K562 (cell line): Measurements from ENCODE around the gene GGA2. TPM values are rescaled to one million over a fixed set of nuclear protein-coding genes. Genes with fewer than 3 reads are reported as not detected.

Source experiments
- ATAC-seq: fragments of 200-7000 bp; cut with Tn5 transposase; 3 replicates; pipeline ENCODE4 v1.9.1; 2020; ENCODE audit warnings: moderate library complexity
- Bru-seq: library from RNA; stranded (reverse); fragments of 400-500 nt; gene quantifications from one replicate; lab custom pipeline; 2021; lab: Mats Ljungman, UMichigan
- BruChase-seq, 2 experiments: library from RNA; stranded (reverse); fragments of 400-500 nt; gene quantifications; one replicate each; lab custom pipeline; 2021; lab: Mats Ljungman, UMichigan
- BruUV-seq: library from RNA; stranded (reverse); fragments of 400-500 nt; replicated peaks from 2 replicates; lab custom pipeline; 2021; lab: Mats Ljungman, UMichigan
- CTCF ChIA-PET: fragments of 300-600 bp; formaldehyde crosslinking; extraction: SDS; loops from one replicate; lab custom pipeline; 2021; ENCODE audit warnings: low intra/inter-chr PET ratio; lab: Yijun Ruan, JAX
- POLR2A ChIA-PET: fragments of 300-600, 350-650 bp; sonication (Branson Sonifier 250); formaldehyde crosslinking; extraction: SDS; loops from one replicate; lab custom pipeline; 2021; ENCODE audit warnings: antibody characterized with exemption, inconsistent platforms; lab: Yijun Ruan, JAX
- DNase-seq, 4 experiments: peaks; one replicate each; pipeline versions ENCODE4 v3.0.0 to v3.0.0-alpha.2; 2011 to 2018; ENCODE audit warnings: low spot score in 3 of 4, mixed read lengths in 3 of 4; ENCODE audit errors: extremely low read depth in 1 of 4
- FAIRE-seq: peaks from 2 replicates; lab custom pipeline; 2011; peaks lifted over from hg19 to GRCh38; lab: Jason Lieb, UNC
- H2AFZ ChIP-seq: 2 replicates; pipeline ENCODE4 v1.6.0; 2011; ENCODE audit warnings: low read depth, low read length, control low read depth, inconsistent platforms
- H3K27ac ChIP-seq: fragments of 200-600 bp; 3 replicates; pipeline ENCODE4 v1.8.0; 2011; ENCODE audit warnings: low read depth, mild to moderate bottlenecking, control low read depth, inconsistent platforms, low read length, moderate library complexity, mixed read lengths; ENCODE audit errors: extremely low read depth
- H3K27me3 ChIP-seq, 2 experiments: fragments of 300-600 bp in 1 of 2; 2 replicates in 1 of 2; 3 replicates in 1 of 2; pipeline versions ENCODE4 v1.6.0 to v1.8.0; 2011; ENCODE audit warnings: inconsistent platforms in 2 of 2, low read length in 2 of 2, mild to moderate bottlenecking in 1 of 2, mixed read lengths in 1 of 2, moderate library complexity in 1 of 2; ENCODE audit not compliant: control insufficient read depth in 2 of 2, insufficient read depth in 2 of 2
- H3K36me3 ChIP-seq: fragments of 300-600 bp; 3 replicates; pipeline ENCODE4 v1.8.0; 2011; ENCODE audit warnings: mild to moderate bottlenecking, low read length, inconsistent platforms; ENCODE audit not compliant: control insufficient read depth, insufficient read depth
- H3K4me1 ChIP-seq, 2 experiments: fragments of 200-600 bp in 1 of 2; replicated peaks in 1 of 2; 2 replicates in 1 of 2; 3 replicates in 1 of 2; pipeline versions ENCODE4 v1.5.1 to v1.8.0; 2011; ENCODE audit warnings: inconsistent platforms in 2 of 2, low read length in 2 of 2, mild to moderate bottlenecking in 1 of 2, mixed read lengths in 1 of 2, moderate library complexity in 1 of 2; ENCODE audit not compliant: control insufficient read depth in 2 of 2, insufficient read depth in 2 of 2
- H3K4me2 ChIP-seq: 2 replicates; pipeline ENCODE4 v1.6.1; 2011; ENCODE audit warnings: low read length, control low read depth, inconsistent platforms, mixed read lengths; ENCODE audit not compliant: insufficient read depth
- H3K4me3 ChIP-seq: fragments of 200-600 bp; sonication (generic), shearing (Covaris generic); 2 replicates; pipeline ENCODE4 v1.5.1; 2016; ENCODE audit warnings: control low read depth, inconsistent platforms
- H3K79me2 ChIP-seq: fragments of 200-600 bp; 3 replicates; pipeline ENCODE4 v1.8.0; 2011; ENCODE audit warnings: low read length, inconsistent platforms; ENCODE audit not compliant: control insufficient read depth, insufficient read depth
- H3K9ac ChIP-seq, 2 experiments: 2 replicates each; pipeline versions ENCODE4 v1.6.0 to v1.6.1; 2011; ENCODE audit warnings: low read depth in 2 of 2, low read length in 2 of 2, control low read depth in 1 of 2, inconsistent platforms in 1 of 2, mild to moderate bottlenecking in 1 of 2, mixed read lengths in 1 of 2; ENCODE audit not compliant: insufficient read depth in 1 of 2
- H3K9me1 ChIP-seq: one replicate; pipeline ENCODE4 v1.6.0; 2011; ENCODE audit warnings: inconsistent platforms, mild to moderate bottlenecking, low read length, moderate library complexity; ENCODE audit not compliant: control insufficient read depth, insufficient read depth
- H3K9me3 ChIP-seq: replicated peaks from 2 replicates; pipeline ENCODE4 v1.5.1; 2011; ENCODE audit warnings: low read depth, low read length, inconsistent platforms; ENCODE audit not compliant: control insufficient read depth, insufficient read depth
- H4K20me1 ChIP-seq: replicated peaks from 2 replicates; pipeline ENCODE4 v1.6.1; 2011; ENCODE audit warnings: low read length, inconsistent platforms, mixed read lengths; ENCODE audit not compliant: control insufficient read depth, insufficient read depth
- CSDE1 ChIP-seq, 2 experiments: fragments of 450-650 bp; IDR thresholded peaks; 2 replicates each; pipeline ENCODE4 v1.6.1; 2016; ENCODE audit warnings: mild to moderate bottlenecking in 1 of 2
- E2F6 ChIP-seq, 2 experiments: IDR thresholded peaks; 2 replicates each; pipeline ENCODE4 v1.6.1; 2011; ENCODE audit warnings: borderline replicate concordance in 1 of 2, control low read depth in 1 of 2, low read depth in 1 of 2, low read length in 1 of 2, mild to moderate bottlenecking in 1 of 2, mixed read lengths in 1 of 2, moderate library complexity in 1 of 2; ENCODE audit not compliant: insufficient read depth in 1 of 2, insufficient read length in 1 of 2, poor library complexity in 1 of 2, severe bottlenecking in 1 of 2; ENCODE audit errors: extremely low read depth in 1 of 2
- FOXP1 ChIP-seq: sonication (generic); formaldehyde crosslinking; IDR thresholded peaks from 2 replicates; pipeline ENCODE4 v1.8.0; 2022; ENCODE audit warnings: mild to moderate bottlenecking, missing genetic modification reagents
- PRDM10 ChIP-seq: fragments of 450-650 bp; IDR thresholded peaks from 2 replicates; pipeline ENCODE4 v1.6.1; 2018; ENCODE audit not compliant: partially characterized antibody
- TAF7 ChIP-seq: fragments of 450-650 bp; IDR thresholded peaks from 2 replicates; pipeline ENCODE4 v1.6.1; 2016; ENCODE audit warnings: missing genetic modification characterization, missing compliant biosample characterization
- TEAD2 ChIP-seq: fragments of 450-650 bp; IDR thresholded peaks from 2 replicates; pipeline ENCODE4 v1.6.1; 2016; ENCODE audit warnings: missing genetic modification characterization, control low read depth, missing compliant biosample characterization
- XRCC5 ChIP-seq: fragments of 200-400 bp; formaldehyde crosslinking; IDR thresholded peaks from 2 replicates; pipeline ENCODE4 v1.6.1; 2017; ENCODE audit warnings: low read depth, mild to moderate bottlenecking, low read length
- ZFP36 ChIP-seq: fragments of 150-350 bp; IDR thresholded peaks from 2 replicates; pipeline ENCODE4 v1.6.1; 2018; ENCODE audit warnings: low read length, low read depth; ENCODE audit not compliant: partially characterized antibody
- ZNF133 ChIP-seq: fragments of 250-450 bp; sonication (Bioruptor Pico); IDR thresholded peaks from 2 replicates; pipeline ENCODE4 v1.4.0; 2020; ENCODE audit warnings: mild to moderate bottlenecking
- ZNF41 ChIP-seq: fragments of 250-450 bp; sonication (Bioruptor Pico); conservative IDR thresholded peaks from 2 replicates; pipeline ENCODE4 v1.4.0; 2020; ENCODE audit warnings: mild to moderate bottlenecking
- ZSCAN32 ChIP-seq: fragments of 450-650 bp; formaldehyde crosslinking; IDR thresholded peaks from 2 replicates; pipeline ENCODE4 v1.4.0; 2020; ENCODE audit warnings: mild to moderate bottlenecking, moderate library complexity
- WGBS: fragments of 100-300 bp; shearing (Covaris generic); methylation state at CpG from one replicate; pipeline ENCODE4 v1.1.6; 2016; ENCODE audit warnings: low coverage, mixed read lengths; ENCODE audit not compliant: insufficient coverage; ENCODE audit errors: missing lambda C conversion rate; 5-methylcytosine and 5-hydroxymethylcytosine counted together
- in situ Hi-C: fragments of 300-500 bp; cut with MboI; formaldehyde crosslinking; loops from 4 replicates; pipeline ENCODE4 v1.15.0; 2018; ENCODE audit warnings: inconsistent platforms, mixed read lengths
- intact Hi-C: fragments of 100-400 bp; cut with micrococcal nuclease; formaldehyde crosslinking; loops from 2 replicates; pipeline ENCODE4 v1.14.2; 2022
- long read RNA-seq, 3 experiments: library from polyadenylated mRNA in 2 of 3; library from RNA in 1 of 3; unstranded in 2 of 3; stranded (forward) in 1 of 3; transcript quantifications; one replicate each; pipeline ENCODE4 v2.0.0, GENCODE V29; 2019 to 2022
- polyA minus RNA-seq, 3 experiments: library from RNA; depleted of rRNA, polyadenylated mRNA; stranded (reverse); fragments of >200 nt; gene quantifications; 2 replicates each; pipeline ENCODE4 v1.2.3, GENCODE V29; 2011
- polyA plus RNA-seq, 8 experiments: library from polyadenylated mRNA; depleted of rRNA in 4 of 8; stranded (reverse) in 5 of 8; unstranded in 3 of 8; fragments of >200 nt; fragmentation: Nextera tagmentation in 2 of 8; fragmentation: Illumina TruSeq in 1 of 8; extraction: Ambion mirVana in 2 of 8; extraction: Trizol in 1 of 8; gene quantifications; 2 replicates each; pipeline versions ENCODE4 v1.2.1 to v1.2.3, GENCODE V29; 2011 to 2014; ENCODE audit warnings: inconsistent platforms in 1 of 8, missing spikeins in 1 of 8
- total RNA-seq, 7 experiments: library from RNA; depleted of rRNA in 6 of 7; stranded (reverse); fragments of >200 nt in 6 of 7; fragmentation: Illumina TruSeq in 2 of 7; extraction: Trizol in 2 of 7; gene quantifications; 2 replicates each; pipeline versions ENCODE4 v1.2.1 to v1.2.3, GENCODE V29; 2011 to 2021; ENCODE audit warnings: low replicate concordance in 1 of 7

The GGA2 gene
- total RNA-seq (2011; cell fraction: chromatin; rRNA removed; ENCODE audit: low replicate concordance) = 367 and 371 TPM in 2 replicates
- 182 and 192 TPM in 2 replicates for total RNA-seq (2011; cell fraction: nucleolus; rRNA removed)
- total RNA-seq (2011; cell fraction: nucleoplasm; rRNA removed) = 271 and 359 TPM in 2 replicates
- total RNA-seq (2014; rRNA removed) (53.3 and 66.3 TPM in 2 replicates), total RNA-seq (2014; rRNA removed; fragmentation: Illumina TruSeq; extraction: Trizol) (64.5 and 78.7 TPM in 2 replicates), total RNA-seq (2015; rRNA removed; fragmentation: Illumina TruSeq; extraction: Trizol) (53.6 and 63.0 TPM in 2 replicates), total RNA-seq (2021) (88.9 and 93.1 TPM in 2 replicates), polyA plus RNA-seq (2011; rRNA removed) (97.5 and 110 TPM in 2 replicates), polyA plus RNA-seq (2014; fragmentation: Illumina TruSeq; extraction: Trizol) (99.9 and 133 TPM in 2 replicates), polyA plus RNA-seq (2014; fragmentation: Nextera tagmentation; extraction: Ambion mirVana) (10 to 100 TPM; 11.9 to 15.7 TPM), polyA plus RNA-seq (2014; rRNA removed) (74.6 and 78.4 TPM in 2 replicates), polyA minus RNA-seq (2011; rRNA and poly(A)+ RNA removed) (87.4 and 89.5 TPM in 2 replicates), Bru-seq, nascent RNA (percentile 86 among the genes with signal in this experiment), BruChase-seq, experiment 1, labeled RNA remaining after a 2-hour chase (percentile 88 among the genes with signal in this experiment), BruChase-seq, experiment 2, labeled RNA remaining after a 6-hour chase (percentile 91 among the genes with signal in this experiment)
- 43.4 and 61.3 TPM in 2 replicates for polyA plus RNA-seq (2011; cell fraction: cytosol; rRNA removed)
- 220 and 244 TPM in 2 replicates for polyA plus RNA-seq (2011; cell fraction: nucleus; rRNA removed)
- 54.5 and 77.0 TPM in 2 replicates for polyA plus RNA-seq (2012)
- 36.8 and 46.2 TPM in 2 replicates for polyA minus RNA-seq (2011; cell fraction: cytosol; rRNA and poly(A)+ RNA removed)
- 56.7 and 77.6 TPM in 2 replicates for polyA minus RNA-seq (2011; cell fraction: nucleus; rRNA and poly(A)+ RNA removed)
- long read RNA-seq, experiment 1, full-length matches to known transcripts = 151 of 290 reads
- long read RNA-seq, experiment 1, partial matches to known transcripts = 62 of 290 reads
- long read RNA-seq, experiment 1, other reads (novel, unspliced or antisense) = 77 of 290 reads
- long read RNA-seq, experiment 2, full-length matches to known transcripts = 26 of 95 reads
- long read RNA-seq, experiment 2, partial matches to known transcripts = 10 of 95 reads
- long read RNA-seq, experiment 2, other reads (novel, unspliced or antisense) = 59 of 95 reads
- long read RNA-seq, experiment 3, full-length matches to known transcripts = 39 of 53 reads
- long read RNA-seq, experiment 3, partial matches to known transcripts = 5 of 53 reads
- long read RNA-seq, experiment 3, other reads (novel, unspliced or antisense) = 9 of 53 reads

- ChIA-PET CTCF (no interaction called here), POLR2A (interaction anchor here (0.5 to 2.6 kb wide), 8 partner anchors 10 to 1476 kb away, joined by 3 to 11 read pairs (median 4); no protein-coding TSS in a partner anchor)
- Histone ChIP-seq H3K4me1 (peaks cover 34 to 41% of the 10 kb centered on the region in 2 experiments; a peak in 4 of 5 replicates), H3K9me1 (peaks cover 8% of the 10 kb centered on the region), H3K27me3 (no peaks in the 10 kb centered on the region), H3K27ac (peak within 1 kb of the TSS; percentile 83), H3K4me2 (peak within 1 kb of the TSS; percentile 88), H2AFZ (peak within 1 kb of the TSS; percentile 86), H3K9me3 (no peaks in the 10 kb centered on the region), H3K9ac (peak within 1 kb of the TSS; percentile 73 to 95), H3K79me2 (peaks cover 50% of the 10 kb centered on the region), H3K36me3 (peaks cover 21% of the 10 kb centered on the region; the same call in 2 of the 3 replicates), H4K20me1 (peaks cover 15% of the 10 kb centered on the region), H3K4me3 (peak within 1 kb of the TSS; percentile 62)
- in situ Hi-C loops (no loop called here), intact Hi-C loops (no loop called here)
- TSS peak; percentile 62 for BruUV-seq
- under 1% methylated on average over 49 of the region's 71 CpGs for WGBS
- peak; percentile 88 to 91 (median 90) for DNase-seq
- peak; percentile 90 for FAIRE-seq
- ATAC-seq = peak; percentile 89
- no peak for TF ChIP-seq TAF7 (tag)
- TF ChIP-seq PRDM10 = no peak
- peak; percentile 73; the same call in 1 of the 2 replicates for TF ChIP-seq FOXP1
- TF ChIP-seq ZFP36 = no peak
- no peak for TF ChIP-seq CSDE1 (IDR thresholded peaks at IDR 0.05)
- TF ChIP-seq ZSCAN32 = no peak
- TF ChIP-seq E2F6 (IDR thresholded peaks at IDR 0.05; ENCODE audit: borderline replicate concordance in 1 of 2, extremely low read depth in 1 of 2, insufficient read depth in 1 of 2, insufficient read length in 1 of 2, low read depth in 1 of 2, low read length in 1 of 2, poor library complexity in 1 of 2, severe bottlenecking in 1 of 2) = peak; percentile 98 to 99
- no peak for TF ChIP-seq TEAD2 (tag)
- no peak for TF ChIP-seq XRCC5
- no peak for TF ChIP-seq ZNF41 (CRISPR knock-in tag)
- TF ChIP-seq ZNF133 (CRISPR knock-in tag) = no peak
These were observed at the start of gene GGA2 for GRCh38 chr16:23510164-23510914. Gene GGA2 (minus strand): TSS chr16:23510494. CDS start chr16:23510411, 83 bp downstream.
